GM18951 (cell line): ENCODE data around the gene AGAP1.

Experiments
- POLR2A ChIP-seq: IDR thresholded peaks from 4 replicates; pipeline ENCODE4 v1.6.1; 2011; ENCODE audit warnings: mild to moderate bottlenecking; ENCODE audit not compliant: insufficient read length, insufficient read depth; ENCODE audit errors: extremely low read depth
- in situ Hi-C: fragments of 300-500 bp; cut with MboI; formaldehyde crosslinking; loops from one replicate; pipeline ENCODE4 v1.12.0; 2022; ENCODE audit warnings: low sequenced_read_pairs, mixed read lengths, inconsistent platforms; ENCODE audit not compliant: unreplicated experiment

AGAP1 gene

DNA sequence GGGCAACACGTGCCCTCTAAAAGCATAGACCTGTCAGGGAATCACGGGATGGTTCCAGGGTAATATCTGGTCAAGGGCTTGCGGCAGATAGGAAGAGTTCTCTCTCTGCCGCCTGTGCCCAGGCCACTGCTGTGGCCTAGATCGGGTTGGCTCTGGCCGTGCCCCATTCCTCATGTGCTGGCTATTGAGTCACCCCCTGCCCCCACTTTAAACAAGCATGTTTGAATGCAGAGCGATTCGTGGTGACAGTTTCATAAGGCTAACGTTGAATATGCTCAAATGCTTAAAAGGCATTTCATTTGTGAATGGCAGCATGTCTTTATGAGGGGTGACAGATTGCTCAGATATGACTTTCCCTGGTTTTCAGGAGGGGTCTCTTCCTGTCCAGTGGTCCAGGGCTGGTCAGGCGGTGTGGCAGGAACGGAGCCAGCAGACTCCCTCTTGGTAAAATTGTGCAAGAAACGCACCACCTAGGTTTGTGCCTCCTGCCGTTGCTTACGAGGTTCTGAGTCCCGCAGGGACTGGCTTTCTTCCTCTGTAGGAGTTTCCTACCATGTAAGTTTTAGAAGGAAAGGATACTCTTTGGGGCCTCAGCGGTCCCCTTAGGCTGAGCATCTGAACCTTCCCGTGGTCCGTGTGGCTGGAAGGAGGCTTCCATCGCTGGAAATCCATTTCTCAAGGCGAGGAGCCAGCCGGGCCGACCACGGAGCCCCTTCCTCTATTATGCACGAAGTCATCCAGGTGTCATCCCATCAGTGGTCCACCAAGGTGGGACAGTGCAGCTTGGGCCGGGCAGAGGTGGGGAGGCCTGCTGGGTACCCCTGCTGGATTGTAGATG, 50.2 kb downstream of the AGAP1 start:
- no peak for TF ChIP-seq POLR2A
- in situ Hi-C loops, result no loop called here

DNA sequence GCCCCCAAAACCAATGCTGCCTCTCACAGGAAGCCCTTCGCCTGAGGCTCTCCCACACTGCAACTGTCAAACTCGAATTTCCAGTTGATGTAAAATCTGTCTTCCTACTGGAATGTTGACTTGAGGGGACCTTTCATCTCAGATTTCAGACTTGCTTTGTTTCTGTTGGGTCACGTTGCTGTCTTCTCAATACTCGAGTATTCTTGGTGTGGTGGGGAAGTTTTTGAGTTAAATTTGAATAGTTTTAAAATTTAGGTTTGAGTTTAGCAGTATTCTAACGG, 50.8 kb downstream of the AGAP1 start:
- in situ Hi-C loops, result no loop called here
- TF ChIP-seq POLR2A, result no peak

DNA sequence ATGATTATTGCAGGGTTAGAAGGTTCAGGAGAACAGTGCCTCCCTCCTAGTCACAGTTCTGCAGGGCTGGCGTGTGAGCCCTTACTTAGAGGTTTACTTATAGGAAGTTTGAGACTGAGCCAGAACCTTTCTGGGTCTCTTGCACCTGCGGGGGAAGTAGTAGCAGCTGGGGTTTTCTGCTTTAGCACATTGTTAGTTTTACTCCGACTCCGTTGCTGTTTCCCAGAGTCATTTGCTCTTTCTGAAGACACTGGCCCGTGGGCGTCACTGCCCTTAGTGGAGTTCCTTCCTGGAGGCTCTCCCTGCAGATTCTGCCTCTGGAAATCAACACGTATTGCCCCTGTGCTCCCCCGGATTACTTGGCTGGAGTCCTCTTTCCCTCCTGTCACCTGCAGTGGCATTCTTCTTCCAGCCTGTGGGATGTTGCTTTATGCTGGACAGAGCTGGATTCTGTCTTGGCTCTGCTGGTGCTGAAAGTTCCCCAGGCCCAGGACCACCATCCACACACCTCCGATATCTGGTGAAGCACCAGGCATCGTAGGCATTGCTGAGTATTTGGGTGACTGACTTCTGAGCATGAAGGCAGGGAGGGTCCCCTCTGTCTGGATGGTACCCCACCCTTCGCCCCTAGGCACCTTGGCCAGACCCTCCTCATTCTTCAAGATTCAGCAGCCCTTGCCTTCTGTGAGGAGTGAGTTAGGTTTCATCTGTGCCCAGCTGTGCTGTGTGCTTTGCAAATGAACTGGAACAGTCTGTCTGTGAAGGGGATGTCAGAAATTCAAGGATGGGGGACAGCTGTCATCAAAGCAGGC, 51.7 kb downstream of the AGAP1 start:
- no peak for TF ChIP-seq POLR2A
- in situ Hi-C loops, result no loop called here

DNA sequence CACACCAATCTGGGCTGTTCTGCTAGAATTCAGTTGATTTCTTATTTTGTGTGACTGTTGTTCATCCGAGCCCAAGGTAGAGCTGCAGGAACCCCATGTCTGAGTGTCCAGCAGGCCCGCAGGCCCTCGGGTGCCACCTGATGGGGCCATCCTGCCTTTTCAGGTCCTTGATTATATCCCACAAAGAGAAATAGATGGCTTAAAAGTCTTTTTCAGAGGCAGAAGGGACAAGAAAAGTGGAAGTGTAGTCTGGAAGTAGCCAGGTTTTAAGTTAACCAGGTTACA, 52.2 kb downstream of the AGAP1 start:
- no peak for TF ChIP-seq POLR2A
- in situ Hi-C loops, result no loop called here

DNA sequence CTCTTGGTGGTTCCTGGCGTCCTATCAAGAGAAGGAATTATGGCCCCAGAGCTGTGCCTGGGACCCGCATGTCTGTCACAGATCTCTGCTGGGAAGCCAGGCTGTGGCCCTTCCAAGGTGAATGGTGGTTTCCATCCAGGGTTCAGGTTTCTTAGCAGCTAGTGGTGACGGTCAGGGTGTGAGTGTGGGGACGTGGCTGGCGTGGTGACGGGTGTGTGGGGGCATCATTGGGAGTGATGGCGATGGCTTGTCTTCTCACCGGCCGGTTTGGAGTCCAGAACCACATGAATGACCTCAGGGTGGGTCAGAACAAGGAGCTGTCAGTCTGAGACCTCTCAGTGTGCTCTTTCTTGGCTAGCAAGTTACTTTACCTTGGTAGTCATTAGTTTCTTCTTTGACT, 52.6 kb downstream of the AGAP1 start:
- in situ Hi-C loops, result no loop called here
- no peak for TF ChIP-seq POLR2A

DNA sequence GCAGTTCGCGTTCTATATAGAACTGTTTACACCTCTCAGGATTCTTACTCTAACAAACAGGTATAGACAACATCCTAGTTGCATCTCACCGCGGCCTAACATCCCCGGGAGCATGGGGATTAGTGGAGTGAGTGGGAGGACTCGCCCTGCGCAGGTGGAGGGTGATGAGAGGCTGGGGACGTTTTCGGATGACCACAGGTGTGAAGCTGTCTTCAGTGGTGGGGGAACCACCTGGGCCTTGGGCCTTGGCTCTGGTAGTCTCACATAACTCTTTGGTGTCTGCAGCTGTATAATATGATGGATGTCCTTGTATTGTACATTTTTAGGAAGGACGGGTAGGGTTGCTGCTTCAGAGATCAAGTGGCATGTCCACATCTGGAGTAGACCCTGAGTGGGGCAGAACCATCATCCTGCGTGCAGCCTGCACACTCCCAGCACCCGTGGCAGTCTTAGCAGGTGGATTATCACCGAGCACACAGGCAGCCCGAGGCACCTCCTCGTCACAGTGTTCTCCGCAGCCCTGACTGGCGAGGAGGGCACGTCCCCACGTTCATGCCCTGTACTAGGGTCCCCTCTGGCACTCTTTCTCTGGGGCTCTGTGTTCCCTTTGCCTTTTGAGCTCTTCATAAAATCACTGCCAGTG, 56.0 kb downstream of the AGAP1 start:
- TF ChIP-seq POLR2A, result no peak

DNA sequence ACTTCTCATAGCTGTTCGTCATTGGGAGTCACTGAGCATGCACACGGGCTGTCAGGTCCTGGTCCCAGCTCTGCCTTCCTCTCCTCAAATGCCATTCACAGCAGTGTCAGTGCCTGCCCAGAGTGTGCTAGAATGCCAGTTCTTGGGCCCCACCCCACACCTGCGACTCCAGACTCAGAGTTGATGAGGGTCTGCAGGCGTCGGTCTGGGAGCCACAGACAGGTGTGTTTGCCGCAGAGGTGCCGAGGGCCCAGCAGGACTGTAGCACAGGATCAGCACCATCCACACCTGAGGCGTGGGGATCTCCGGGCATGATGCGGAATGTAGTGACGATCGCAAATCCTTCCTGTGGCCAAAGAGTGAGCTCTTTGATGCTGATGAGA, 56.5 kb downstream of the AGAP1 start:
- in situ Hi-C loops, result no loop called here
- TF ChIP-seq POLR2A, result no peak

More for the DNA sequence above, 56.0 kb downstream of the AGAP1 start:
- in situ Hi-C loops, result no loop called here

DNA sequence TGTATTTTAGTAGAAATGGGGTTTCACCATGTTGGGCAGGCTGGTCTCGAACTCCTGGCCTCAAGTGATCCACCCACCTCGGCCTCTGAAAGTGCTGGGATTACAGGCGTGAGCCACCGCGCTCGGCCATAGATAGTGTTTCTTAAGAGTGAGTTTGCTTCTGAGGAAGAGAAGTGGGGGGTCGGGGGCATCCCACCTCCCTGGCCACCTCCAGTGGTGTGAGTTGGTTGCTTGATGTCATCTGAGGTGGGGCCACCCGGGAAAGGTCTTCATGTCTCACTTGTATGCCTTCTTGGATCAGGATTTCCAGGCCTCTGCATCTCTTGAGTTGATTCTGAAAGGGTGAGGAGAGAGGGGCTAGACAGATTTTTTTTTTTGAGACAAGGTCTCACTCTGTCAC, 57.1 kb downstream of the AGAP1 start:
- in situ Hi-C loops, result no loop called here
- no peak for TF ChIP-seq POLR2A

DNA sequence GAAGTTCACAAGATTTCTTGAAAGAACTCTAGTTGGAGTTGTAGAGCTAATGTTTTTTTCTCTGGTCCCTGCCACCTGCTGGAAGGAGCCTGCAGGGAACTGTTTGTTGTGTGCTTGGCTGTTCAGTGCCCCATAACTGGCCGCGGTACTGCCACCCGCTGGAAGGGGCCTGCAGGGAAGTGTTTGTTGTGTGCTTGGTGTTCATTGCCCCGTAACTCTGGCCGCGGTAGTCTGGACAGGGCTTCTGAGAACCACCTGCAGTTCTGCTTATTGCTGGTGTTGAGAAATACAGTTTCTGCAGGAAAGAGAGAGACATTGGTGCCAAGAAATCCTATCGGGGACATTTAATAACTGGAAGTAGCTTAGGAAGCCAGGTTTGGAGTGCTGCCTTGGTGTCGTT, 58.1 kb downstream of the AGAP1 start:
- no peak for TF ChIP-seq POLR2A
- in situ Hi-C loops, result no loop called here

DNA sequence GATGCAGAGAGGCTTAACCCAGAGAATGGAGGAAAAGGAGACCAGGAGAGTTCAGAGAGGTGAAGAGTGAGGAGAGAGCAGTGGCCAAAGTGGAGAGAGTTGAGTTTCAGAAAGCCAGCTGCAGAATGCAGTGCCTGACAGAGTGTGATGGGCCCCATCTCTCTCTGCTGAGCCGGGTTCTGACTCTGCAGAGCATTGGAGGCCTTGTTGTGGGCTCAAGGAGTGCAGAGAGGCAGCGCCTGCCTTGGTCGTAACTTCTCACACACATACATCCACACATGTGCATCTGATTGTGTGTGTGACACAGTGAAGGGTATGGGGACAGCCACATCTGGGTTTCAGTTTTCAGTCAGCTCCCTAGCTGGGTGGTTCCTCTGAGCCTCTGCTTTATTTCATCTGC, 58.8 kb downstream of the AGAP1 start:
- no peak for TF ChIP-seq POLR2A
- in situ Hi-C loops, result no loop called here

DNA sequence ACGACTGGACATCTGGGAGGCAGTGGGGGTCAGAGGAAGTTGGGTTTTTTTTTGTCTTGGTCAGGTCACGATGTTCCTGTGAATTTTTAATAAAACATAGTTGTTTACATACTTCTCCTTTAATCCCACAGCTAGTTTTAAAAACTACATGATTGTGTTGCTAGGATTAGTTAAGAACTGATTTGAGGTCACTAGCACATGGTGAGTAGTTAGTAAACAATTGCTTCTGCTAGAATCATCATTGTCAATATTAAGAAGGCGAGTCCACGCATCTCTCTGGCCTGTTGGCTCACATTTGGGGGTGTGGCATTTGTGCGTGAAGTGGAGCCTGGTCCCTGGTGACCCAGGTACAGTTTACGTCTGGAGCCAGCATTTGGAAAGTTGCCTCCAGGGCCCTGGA, 59.4 kb downstream of the AGAP1 start:
- in situ Hi-C loops, result no loop called here
- TF ChIP-seq POLR2A, result no peak

DNA sequence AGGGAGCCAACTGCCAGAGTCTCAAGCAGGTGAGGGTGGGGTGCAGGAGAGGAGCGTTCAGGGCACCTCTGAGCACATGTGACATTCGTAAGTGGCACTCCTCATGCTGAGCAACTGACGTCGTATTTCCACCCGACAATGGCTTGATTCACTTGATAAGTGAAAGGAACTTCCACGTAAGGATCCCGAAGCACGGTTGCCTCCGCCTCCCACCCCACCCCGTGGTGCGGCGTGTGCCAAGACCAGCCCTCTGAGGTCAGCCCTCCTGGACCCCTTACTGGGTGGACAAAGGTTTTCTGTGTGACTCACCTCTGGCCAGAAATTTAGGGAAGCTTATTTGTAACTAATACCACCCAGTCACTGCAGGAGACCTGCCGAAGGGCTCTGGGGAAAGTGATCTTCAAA, 59.9 kb downstream of the AGAP1 start:
- no peak for TF ChIP-seq POLR2A
- in situ Hi-C loops, result no loop called here

DNA sequence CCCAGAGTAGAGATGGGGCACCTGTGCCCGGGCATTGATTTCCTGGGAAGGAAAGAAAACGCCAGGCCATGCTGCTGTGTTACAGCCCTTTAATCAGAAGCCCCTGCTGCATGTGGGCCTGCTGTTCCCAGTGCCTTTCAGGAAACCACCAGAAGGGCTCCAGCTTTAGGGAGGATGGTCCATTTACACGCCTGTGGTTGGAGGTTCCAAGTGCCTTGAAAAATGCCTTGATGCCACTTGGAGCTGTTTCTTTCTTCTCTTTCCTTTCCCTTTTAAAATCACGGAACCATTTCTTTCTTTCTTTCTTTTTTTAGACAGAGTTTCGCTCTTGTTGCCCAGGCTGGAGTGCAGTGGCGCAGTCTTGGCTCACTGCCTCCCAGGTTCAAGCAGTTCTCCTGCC, 60.5 kb downstream of the AGAP1 start:
- in situ Hi-C loops, result no loop called here
- TF ChIP-seq POLR2A, result no peak

DNA sequence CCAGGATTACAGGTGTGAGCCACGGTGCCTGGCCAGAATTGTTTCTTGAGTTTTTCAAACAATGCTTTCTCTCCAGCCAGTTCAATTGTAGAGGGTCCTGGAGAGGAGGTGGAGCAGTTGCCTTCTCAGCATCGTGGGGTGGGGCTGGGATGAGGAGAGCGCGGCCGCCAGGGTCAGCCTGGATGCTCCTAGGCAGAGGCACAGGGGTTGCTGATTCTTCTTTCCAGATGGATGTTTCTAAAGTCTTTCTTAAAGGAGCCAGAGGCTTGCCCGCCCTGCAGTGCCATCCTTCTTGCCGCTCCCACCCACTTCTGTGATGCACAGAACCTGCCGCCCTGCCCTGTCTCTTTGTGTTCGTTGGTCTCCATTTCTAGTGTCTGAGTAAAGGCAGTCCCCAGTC, 61.1 kb downstream of the AGAP1 start:
- in situ Hi-C loops, result no loop called here
- no peak for TF ChIP-seq POLR2A
